Measurements from ENCODE around the gene GAB2.
A peak's percentile ranks its signal among the peaks of the same experiment; 100 is the strongest.

Gene GAB2

DNA sequence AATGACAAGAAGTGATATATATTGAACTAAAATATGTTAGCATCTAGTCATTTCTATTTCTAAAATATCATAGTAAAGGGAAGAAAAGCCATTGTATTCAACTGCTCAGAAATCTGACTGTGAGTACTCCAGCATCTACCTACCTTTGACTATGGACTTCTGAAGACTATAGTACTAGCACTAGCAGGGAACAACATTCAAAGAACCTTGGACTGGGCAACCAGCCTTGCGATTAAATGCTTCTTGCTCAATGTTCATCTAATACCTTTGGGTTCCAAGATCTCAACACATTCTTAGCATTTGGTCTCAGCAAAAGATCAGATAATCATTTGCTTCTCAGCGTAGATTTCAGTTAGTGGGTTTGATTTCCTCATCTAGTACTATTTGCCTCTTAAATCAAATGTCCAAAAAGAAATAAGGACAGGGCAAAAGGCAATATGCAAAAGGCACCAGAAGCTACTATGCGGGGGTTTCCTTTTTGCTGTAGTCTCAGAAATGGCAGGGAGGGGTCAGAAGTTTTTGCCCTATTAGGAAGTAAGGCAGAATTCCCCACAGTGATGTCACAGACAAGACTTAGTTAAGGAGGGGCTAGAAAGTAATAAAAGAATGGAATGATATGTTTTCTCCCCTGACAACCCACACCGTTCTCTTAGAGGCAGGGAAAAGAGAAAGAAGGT, 80.6 kb downstream of the GAB2 start:
- Histone ChIP-seq H3K4me2 (ENCODE audit: low read length) (no peak overlapping the region), H3K4me1 (ENCODE audit: control insufficient read depth, insufficient read depth, low read length) (peaks cover 4% of the 10 kb centered on the region), H3K9ac (ENCODE audit: low read depth, low read length) (no peak overlapping the region), H3K9me3 (replicated peaks; ENCODE audit: low read length) (no peaks in the 10 kb centered on the region), H3K36me3 (ENCODE audit: insufficient read depth, low read length) (no peaks in the 10 kb centered on the region), H3K27me3 (ENCODE audit: control insufficient read depth, insufficient read depth, low read length) (no peaks in the 10 kb centered on the region), H3K4me3 (ENCODE audit: low read length) (no peak overlapping the region)

DNA sequence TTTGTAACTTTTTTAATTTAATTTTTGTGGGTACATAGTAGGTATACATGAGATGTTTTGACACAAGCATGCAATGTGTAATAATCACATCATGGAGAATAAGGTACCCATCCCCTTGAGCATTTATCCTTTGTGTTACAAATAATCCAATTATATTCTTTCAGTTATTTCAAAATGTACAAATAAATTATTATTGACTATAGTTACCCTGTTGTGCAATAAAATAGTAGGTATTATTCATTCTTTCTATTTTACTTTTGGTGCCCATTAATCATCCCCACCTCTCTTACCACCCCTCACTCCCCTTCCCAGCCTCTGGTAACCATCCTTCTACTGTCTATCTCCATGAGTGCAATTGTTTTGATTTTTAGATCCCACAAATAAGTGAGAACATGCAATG, 83.5 kb downstream of the GAB2 start:
- Histone ChIP-seq H3K9me3 (replicated peaks; ENCODE audit: low read length) (no peaks in the 10 kb centered on the region), H3K36me3 (ENCODE audit: insufficient read depth, low read length) (no peaks in the 10 kb centered on the region), H3K4me2 (ENCODE audit: low read length) (no peak overlapping the region), H3K4me1 (ENCODE audit: control insufficient read depth, insufficient read depth, low read length) (no peaks in the 10 kb centered on the region), H3K27me3 (ENCODE audit: control insufficient read depth, insufficient read depth, low read length) (no peaks in the 10 kb centered on the region), H3K9ac (ENCODE audit: low read depth, low read length) (no peak overlapping the region), H3K4me3 (ENCODE audit: low read length) (no peak overlapping the region)

DNA sequence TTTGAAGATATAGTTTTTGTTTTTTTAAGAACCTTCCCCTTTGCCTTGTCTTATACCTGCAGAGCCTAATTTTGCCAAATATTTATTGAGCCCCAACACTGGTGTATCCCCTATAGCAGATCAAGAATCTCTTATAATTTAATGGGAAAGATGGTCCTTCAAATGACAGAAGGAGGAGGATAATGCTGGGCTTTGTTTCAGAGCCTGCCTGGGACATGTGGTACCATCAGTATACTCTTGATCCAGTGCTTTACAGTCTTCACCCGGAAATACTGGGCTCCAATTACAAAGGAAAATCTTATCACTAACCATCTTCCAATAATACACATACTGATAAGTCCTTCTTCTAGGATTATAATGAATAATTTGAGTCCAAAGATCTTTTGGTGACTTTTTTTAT, 84.7 kb downstream of the GAB2 start:
- Histone ChIP-seq H3K9me3 (replicated peaks; ENCODE audit: low read length) (no peaks in the 10 kb centered on the region), H3K4me3 (ENCODE audit: low read length) (no peak overlapping the region), H3K9ac (ENCODE audit: low read depth, low read length) (no peak overlapping the region), H3K27me3 (ENCODE audit: control insufficient read depth, insufficient read depth, low read length) (no peaks in the 10 kb centered on the region), H3K36me3 (ENCODE audit: insufficient read depth, low read length) (no peaks in the 10 kb centered on the region), H3K4me1 (ENCODE audit: control insufficient read depth, insufficient read depth, low read length) (no peaks in the 10 kb centered on the region), H3K4me2 (ENCODE audit: low read length) (no peak overlapping the region)

DNA sequence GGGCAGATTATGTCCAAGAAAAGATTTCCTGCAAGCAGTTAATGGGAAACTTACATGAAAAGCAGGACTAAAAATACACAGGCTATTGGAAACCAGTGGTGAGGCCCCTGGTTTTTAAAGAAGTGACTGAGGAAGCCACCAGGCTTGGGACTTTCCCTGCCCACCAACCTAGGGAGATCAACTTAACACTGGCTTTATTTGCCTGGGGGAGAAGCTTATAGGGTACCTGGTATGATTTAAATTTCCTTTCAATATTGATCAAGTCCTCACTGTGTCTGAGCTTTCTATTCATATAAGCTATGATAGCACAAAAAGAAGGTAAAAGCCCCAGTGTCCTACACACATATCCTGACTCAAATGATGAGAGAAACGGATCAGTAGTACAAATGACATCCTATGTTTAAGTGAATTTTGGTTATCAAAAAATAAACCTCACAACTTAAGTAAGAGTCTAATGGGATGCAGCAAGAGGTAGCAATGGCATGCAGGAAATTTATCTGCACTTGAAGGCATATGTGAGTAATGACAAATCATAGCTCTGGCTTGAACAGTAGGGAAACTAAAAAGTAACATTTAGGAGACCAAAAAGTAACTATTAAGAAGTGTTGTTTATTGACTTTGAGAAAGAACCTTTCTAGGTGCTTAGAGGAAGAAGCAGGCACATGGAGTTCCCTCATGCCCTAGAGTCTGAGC, 85.3 kb downstream of the GAB2 start:
- no peak overlapping the region for H3K4me3 ChIP-seq (ENCODE audit: low read length)
- no peaks in the 10 kb centered on the region for H3K36me3 ChIP-seq (ENCODE audit: insufficient read depth, low read length)
- H3K9ac ChIP-seq (ENCODE audit: low read depth, low read length), result no peak overlapping the region
- no peaks in the 10 kb centered on the region for H3K4me1 ChIP-seq (ENCODE audit: control insufficient read depth, insufficient read depth, low read length)
- no peak overlapping the region for H3K4me2 ChIP-seq (ENCODE audit: low read length)
- no peaks in the 10 kb centered on the region for H3K9me3 ChIP-seq (replicated peaks; ENCODE audit: low read length)
- no peaks in the 10 kb centered on the region for H3K27me3 ChIP-seq (ENCODE audit: control insufficient read depth, insufficient read depth, low read length)

DNA sequence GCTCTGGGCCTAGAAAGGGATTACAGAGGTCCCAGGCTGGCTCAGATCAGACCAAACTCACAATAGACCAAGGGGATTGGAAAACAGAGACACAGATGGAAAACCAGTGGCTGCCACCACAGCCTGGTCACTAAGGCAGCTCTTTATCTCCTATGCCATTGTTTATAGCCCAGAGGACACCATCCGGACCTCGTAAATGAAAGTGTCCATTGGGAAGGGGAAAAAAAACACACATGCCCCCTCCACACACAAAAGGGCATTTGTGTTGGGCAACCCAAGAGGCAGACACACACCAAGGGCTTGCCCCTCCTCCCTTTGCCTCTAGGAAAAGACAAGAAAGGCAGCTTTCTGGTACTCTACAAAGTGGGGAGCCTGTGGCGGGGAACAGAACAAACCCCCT, 85.9 kb downstream of the GAB2 start:
- Histone ChIP-seq H3K4me2 (ENCODE audit: low read length) (no peak overlapping the region), H3K4me3 (ENCODE audit: low read length) (no peak overlapping the region)

GRCh38 chr11:78330361-78330760, 87.3 kb downstream of the GAB2 start:
- Histone ChIP-seq H3K27me3 (ENCODE audit: control insufficient read depth, insufficient read depth, low read length) (no peaks in the 10 kb centered on the region), H3K4me1 (ENCODE audit: control insufficient read depth, insufficient read depth, low read length) (no peaks in the 10 kb centered on the region), H3K4me3 (ENCODE audit: low read length) (no peak overlapping the region), H3K9ac (ENCODE audit: low read depth, low read length) (no peak overlapping the region), H3K4me2 (ENCODE audit: low read length) (no peak overlapping the region), H3K36me3 (ENCODE audit: insufficient read depth, low read length) (no peaks in the 10 kb centered on the region), H3K9me3 (replicated peaks; ENCODE audit: low read length) (no peaks in the 10 kb centered on the region)

More for the DNA sequence above, 85.9 kb downstream of the GAB2 start:
- no peaks in the 10 kb centered on the region for H3K9me3 ChIP-seq (replicated peaks; ENCODE audit: low read length)
- no peaks in the 10 kb centered on the region for H3K4me1 ChIP-seq (ENCODE audit: control insufficient read depth, insufficient read depth, low read length)
- H3K27me3 ChIP-seq (ENCODE audit: control insufficient read depth, insufficient read depth, low read length), result no peaks in the 10 kb centered on the region
- no peaks in the 10 kb centered on the region for H3K36me3 ChIP-seq (ENCODE audit: insufficient read depth, low read length)
- no peak overlapping the region for H3K9ac ChIP-seq (ENCODE audit: low read depth, low read length)

DNA sequence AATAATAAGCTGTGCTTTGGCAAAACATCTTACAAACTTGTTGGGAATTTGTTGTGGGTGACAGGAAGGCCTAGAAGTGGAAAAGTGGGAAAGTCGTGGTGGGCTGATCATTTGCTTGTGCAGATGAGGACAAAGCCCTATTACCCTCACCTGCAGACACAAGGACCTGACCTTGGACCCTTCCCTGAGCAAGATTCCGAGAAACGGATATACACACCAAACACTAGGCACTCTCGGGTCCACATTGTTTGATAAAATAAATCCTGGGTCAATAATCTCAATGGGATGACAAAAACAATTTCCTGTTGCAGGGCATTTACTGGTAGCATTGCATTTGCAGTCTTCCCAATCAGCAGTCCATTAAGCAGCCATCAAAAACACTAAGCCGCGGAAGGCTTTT, 89.7 kb downstream of the GAB2 start:
- H3K9ac ChIP-seq (ENCODE audit: low read depth, low read length), result no peak overlapping the region
- no peaks in the 10 kb centered on the region for H3K4me1 ChIP-seq (ENCODE audit: control insufficient read depth, insufficient read depth, low read length)
- H3K9me3 ChIP-seq (replicated peaks; ENCODE audit: low read length), result no peaks in the 10 kb centered on the region
- no peaks in the 10 kb centered on the region for H3K27me3 ChIP-seq (ENCODE audit: control insufficient read depth, insufficient read depth, low read length)
- H3K36me3 ChIP-seq (ENCODE audit: insufficient read depth, low read length), result no peaks in the 10 kb centered on the region
- no peak overlapping the region for H3K4me2 ChIP-seq (ENCODE audit: low read length)
- H3K4me3 ChIP-seq (ENCODE audit: low read length), result no peak overlapping the region

- no peaks in the 10 kb centered on the region for H3K4me1 ChIP-seq (ENCODE audit: control insufficient read depth, insufficient read depth, low read length)
Measured at GRCh38 chr11:78325274-78325781, 92.3 kb downstream of the GAB2 start.

DNA sequence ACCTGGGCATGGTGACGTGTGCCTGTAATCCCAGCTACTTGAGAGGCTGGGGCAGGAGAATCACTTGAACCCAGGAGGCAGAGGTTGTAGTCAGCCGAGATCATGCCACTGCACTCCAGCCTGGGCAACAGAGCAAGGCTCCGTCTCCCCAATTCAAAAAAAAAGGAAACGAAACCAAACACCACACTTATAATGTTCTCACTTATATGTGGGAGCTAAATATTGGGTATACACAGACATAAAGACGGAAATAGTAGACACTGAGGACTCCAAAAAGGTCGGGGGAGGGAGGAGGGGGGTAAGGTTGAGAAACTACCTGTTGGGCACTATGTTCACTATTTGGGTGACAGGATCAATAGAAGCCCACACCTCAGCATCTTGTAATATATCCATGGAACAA, 94.3 kb downstream of the GAB2 start:
- Histone ChIP-seq H3K27me3 (ENCODE audit: control insufficient read depth, insufficient read depth, low read length) (no peaks in the 10 kb centered on the region), H3K36me3 (ENCODE audit: insufficient read depth, low read length) (no peaks in the 10 kb centered on the region), H3K4me2 (ENCODE audit: low read length) (no peak overlapping the region), H3K4me3 (ENCODE audit: low read length) (no peak overlapping the region), H3K4me1 (ENCODE audit: control insufficient read depth, insufficient read depth, low read length) (peaks cover 18% of the 10 kb centered on the region), H3K9ac (ENCODE audit: low read depth, low read length) (no peak overlapping the region), H3K9me3 (replicated peaks; ENCODE audit: low read length) (no peaks in the 10 kb centered on the region)

More at GRCh38 chr11:78325274-78325781, 92.3 kb downstream of the GAB2 start:
- no peaks in the 10 kb centered on the region for H3K9me3 ChIP-seq (replicated peaks; ENCODE audit: low read length)
- H3K4me2 ChIP-seq (ENCODE audit: low read length), result no peak overlapping the region
- no peak overlapping the region for H3K4me3 ChIP-seq (ENCODE audit: low read length)
- H3K36me3 ChIP-seq (ENCODE audit: insufficient read depth, low read length), result no peaks in the 10 kb centered on the region
- H3K27me3 ChIP-seq (ENCODE audit: control insufficient read depth, insufficient read depth, low read length), result no peaks in the 10 kb centered on the region
- no peak overlapping the region for H3K9ac ChIP-seq (ENCODE audit: low read depth, low read length)

GRCh38 chr11:78319453-78319955, 98.1 kb downstream of the GAB2 start:
- H3K36me3 ChIP-seq (ENCODE audit: insufficient read depth, low read length), result no peaks in the 10 kb centered on the region
- peaks cover 19% of the 10 kb centered on the region for H3K4me1 ChIP-seq (ENCODE audit: control insufficient read depth, insufficient read depth, low read length)
- no peak overlapping the region for H3K9ac ChIP-seq (ENCODE audit: low read depth, low read length)

GRCh38 chr11:78318321-78319114, 99.1 kb downstream of the GAB2 start:
- no peaks in the 10 kb centered on the region for H3K9me3 ChIP-seq (replicated peaks; ENCODE audit: low read length)
- H3K27me3 ChIP-seq (ENCODE audit: control insufficient read depth, insufficient read depth, low read length), result no peaks in the 10 kb centered on the region
- H3K36me3 ChIP-seq (ENCODE audit: insufficient read depth, low read length), result no peaks in the 10 kb centered on the region
- peak overlapping the region; percentile 34 for H3K4me2 ChIP-seq (ENCODE audit: low read length)
- peaks cover 25% of the 10 kb centered on the region for H3K4me1 ChIP-seq (ENCODE audit: control insufficient read depth, insufficient read depth, low read length)
- H3K9ac ChIP-seq (ENCODE audit: low read depth, low read length), result no peak overlapping the region
- H3K4me3 ChIP-seq (ENCODE audit: low read length), result no peak overlapping the region

More at GRCh38 chr11:78319453-78319955, 98.1 kb downstream of the GAB2 start:
- H3K27me3 ChIP-seq (ENCODE audit: control insufficient read depth, insufficient read depth, low read length), result no peaks in the 10 kb centered on the region
- H3K4me2 ChIP-seq (ENCODE audit: low read length), result no peak overlapping the region
- H3K9me3 ChIP-seq (replicated peaks; ENCODE audit: low read length), result no peaks in the 10 kb centered on the region
- H3K4me3 ChIP-seq (ENCODE audit: low read length), result no peak overlapping the region
